GM23338 (cell line): Measurements from ENCODE around the gene MRPL32. TPM values are rescaled to one million over a fixed set of nuclear protein-coding genes. Genes with fewer than 3 reads are reported as not detected.

Source experiments
- ATAC-seq: fragments of 200-7000 bp; cut with Tn5 transposase; 3 replicates; pipeline ENCODE4 v1.9.1; 2020
- DNase-seq: peaks from one replicate; pipeline ENCODE4 v3.0.0-alpha.2; 2015; ENCODE audit warnings: low spot score
- H2AFZ ChIP-seq: fragments of 200-600 bp; sonication (generic); 2 replicates; pipeline ENCODE4 v1.8.0; 2016; ENCODE audit warnings: antibody characterized with exemption, mild to moderate bottlenecking, moderate library complexity
- H3F3A ChIP-seq: fragments of 200-600 bp; sonication (generic); replicated peaks from 2 replicates; pipeline ENCODE4 v1.8.0; 2017; ENCODE audit warnings: antibody characterized with exemption, mixed run types, low read depth
- H3K27ac ChIP-seq: fragments of 200-600 bp; sonication (generic); 2 replicates; pipeline ENCODE4 v1.6.1; 2016; ENCODE audit warnings: low read depth
- H3K27me3 ChIP-seq: fragments of 200-600 bp; sonication (generic); 2 replicates; pipeline ENCODE4 v1.8.0; 2016; ENCODE audit warnings: mild to moderate bottlenecking, mixed run types, moderate library complexity; ENCODE audit not compliant: insufficient read depth
- H3K36me3 ChIP-seq: fragments of 200-600 bp; sonication (generic); 2 replicates; pipeline ENCODE4 v1.8.0; 2016; ENCODE audit warnings: mild to moderate bottlenecking; ENCODE audit not compliant: insufficient read depth
- H3K4me1 ChIP-seq: fragments of 200-600 bp; sonication (generic); 2 replicates; pipeline ENCODE4 v1.8.0; 2016; ENCODE audit warnings: mild to moderate bottlenecking, moderate library complexity; ENCODE audit not compliant: insufficient read depth
- H3K4me2 ChIP-seq: fragments of 200-600 bp; sonication (generic); 2 replicates; pipeline ENCODE4 v1.7.1; 2017; ENCODE audit warnings: mixed run types
- H3K4me3 ChIP-seq: fragments of 200-600 bp; sonication (generic); 2 replicates; pipeline ENCODE4 v1.6.1; 2016; ENCODE audit warnings: mixed run types
- H3K79me2 ChIP-seq: fragments of 200-600 bp; sonication (generic); replicated peaks from 2 replicates; pipeline ENCODE4 v1.8.0; 2017; ENCODE audit warnings: mild to moderate bottlenecking; ENCODE audit not compliant: insufficient read depth
- H3K9me2 ChIP-seq: fragments of 200-600 bp; sonication (generic); 2 replicates; pipeline ENCODE4 v1.8.0; 2017; ENCODE audit not compliant: insufficient read depth
- H4K20me1 ChIP-seq: fragments of 200-600 bp; sonication (generic); replicated peaks from 2 replicates; pipeline ENCODE4 v1.8.0; 2017; ENCODE audit warnings: mild to moderate bottlenecking; ENCODE audit not compliant: insufficient read depth
- H3K27ac Mint-ChIP-seq: 2 replicates; pipeline ENCODE4 v1.8.0; 2020; ENCODE audit warnings: inconsistent platforms, mild to moderate bottlenecking, moderate library complexity, mixed read lengths
- H3K27me3 Mint-ChIP-seq: 3 replicates; pipeline ENCODE4 v1.8.0; 2022; ENCODE audit warnings: low read depth, mild to moderate bottlenecking, moderate library complexity, mixed read lengths, inconsistent platforms; ENCODE audit not compliant: insufficient read depth, poor library complexity
- H3K36me3 Mint-ChIP-seq: 3 replicates; pipeline ENCODE4 v1.8.0; 2021; ENCODE audit warnings: low read depth, mild to moderate bottlenecking, inconsistent platforms, moderate library complexity, mixed read lengths
- H3K4me1 Mint-ChIP-seq: 3 replicates; pipeline ENCODE4 v1.8.0; 2020; ENCODE audit warnings: mild to moderate bottlenecking, inconsistent platforms, mixed read lengths
- H3K4me3 Mint-ChIP-seq: 3 replicates; pipeline ENCODE4 v1.8.0; 2021; ENCODE audit warnings: moderate library complexity, mild to moderate bottlenecking, inconsistent platforms, mixed read lengths
- H3K9me3 Mint-ChIP-seq: 3 replicates; pipeline ENCODE4 v1.8.0; 2020; ENCODE audit warnings: moderate library complexity, mild to moderate bottlenecking, inconsistent platforms, mixed read lengths
- CREB1 ChIP-seq: fragments of 250-450 bp; sonication (Bioruptor Pico); IDR thresholded peaks from 2 replicates; pipeline ENCODE4 v1.5.0; 2020; ENCODE audit warnings: low read depth, mild to moderate bottlenecking, moderate library complexity
- CTCF ChIP-seq, 2 experiments: fragments of 200-600 bp in 1 of 2; sonication (generic) in 1 of 2; conservative IDR thresholded peaks; 2 replicates each; pipeline versions ENCODE4 v1.5.1 to v1.6.1; 2016 to 2017; ENCODE audit warnings: antibody characterized with exemption in 2 of 2, low read depth in 2 of 2, mild to moderate bottlenecking in 2 of 2, moderate library complexity in 1 of 2
- EZH2 ChIP-seq: fragments of 200-600 bp; sonication (generic); IDR thresholded peaks from one replicate; pipeline ENCODE4 v1.8.0; 2017; ENCODE audit warnings: antibody characterized with exemption, mild to moderate bottlenecking, low read depth; ENCODE audit not compliant: unreplicated experiment
- EZH2phosphoT487 ChIP-seq: fragments of 200-600 bp; sonication (generic); IDR thresholded peaks from one replicate; pipeline ENCODE4 v1.8.1; 2018; ENCODE audit warnings: antibody characterized with exemption; ENCODE audit not compliant: unreplicated experiment
- JUNB ChIP-seq: IDR thresholded peaks from one replicate; pipeline ENCODE4 v1.6.1; 2016; ENCODE audit warnings: antibody characterized with exemption; ENCODE audit not compliant: unreplicated experiment
- NANOG ChIP-seq: IDR thresholded peaks from 2 replicates; pipeline ENCODE4 v1.6.1; 2016; ENCODE audit warnings: antibody characterized with exemption, borderline replicate concordance
- POLR2AphosphoS5 ChIP-seq: IDR thresholded peaks from 2 replicates; pipeline ENCODE4 v1.6.1; 2016; ENCODE audit warnings: antibody characterized with exemption, low read depth
- REST ChIP-seq: IDR thresholded peaks from one replicate; pipeline ENCODE4 v1.6.1; 2018; ENCODE audit warnings: antibody characterized with exemption; ENCODE audit not compliant: unreplicated experiment
- STAT1 ChIP-seq: IDR thresholded peaks from one replicate; pipeline ENCODE4 v1.6.1; 2016; ENCODE audit warnings: antibody characterized with exemption; ENCODE audit not compliant: unreplicated experiment
- ZNF114 ChIP-seq: fragments of 250-450 bp; sonication (Bioruptor Pico); IDR thresholded peaks from 2 replicates; pipeline ENCODE4 v1.5.0; 2020; ENCODE audit warnings: mild to moderate bottlenecking, moderate library complexity
- ZNF331 ChIP-seq: fragments of 250-450 bp; sonication (Bioruptor Pico); IDR thresholded peaks from 2 replicates; pipeline ENCODE4 v1.5.0; 2020; ENCODE audit warnings: low read depth, mild to moderate bottlenecking, moderate library complexity
- polyA plus RNA-seq: library from polyadenylated mRNA; unstranded; fragments of >200 nt; fragmentation: Nextera tagmentation; extraction: Ambion mirVana; gene quantifications from 2 replicates; pipeline ENCODE4 v1.2.1, GENCODE V29; 2016
- total RNA-seq: library from RNA; depleted of rRNA; stranded (reverse); fragments of >200 nt; shearing (Covaris generic); gene quantifications from 2 replicates; pipeline ENCODE4 v1.2.3, GENCODE V29; 2014
- TF ChIP-seq, protein P1 (sequence below): fragments of 250-450 bp; sonication (Bioruptor Pico); IDR thresholded peaks from 2 replicates; pipeline ENCODE4 v1.5.0; 2020; ENCODE audit warnings: mild to moderate bottlenecking, moderate library complexity
- TF ChIP-seq, protein P2 (sequence below): IDR thresholded peaks from 2 replicates; pipeline ENCODE4 v1.6.1; 2016; ENCODE audit warnings: antibody characterized with exemption

MRPL32 gene
- total and polyA plus RNA-seq, 2 experiments from 2014 or later = 93.4 to 303 TPM

DNA sequence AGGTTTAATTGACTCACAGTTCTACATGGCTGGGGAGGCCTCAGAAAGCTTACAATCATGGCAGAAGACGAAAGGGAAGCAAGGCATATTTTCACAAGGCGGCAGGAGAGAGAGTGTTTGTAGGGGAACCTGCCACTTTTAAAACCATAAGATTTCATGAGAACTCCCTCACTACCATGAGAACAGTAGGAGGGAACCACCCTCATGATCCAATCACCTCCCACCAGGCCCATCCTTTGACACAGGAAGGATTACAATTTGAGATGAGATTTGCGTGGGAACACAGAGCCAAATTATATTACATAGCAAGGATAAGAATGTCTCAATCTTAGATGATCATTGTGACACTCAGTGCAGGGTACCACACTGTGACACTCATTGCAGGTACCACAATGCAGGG lies 44.2 kb downstream of the MRPL32 start:
- no peaks in the 10 kb centered on the region for H3K36me3 Mint-ChIP-seq
- no peaks in the 10 kb centered on the region for H3K9me3 Mint-ChIP-seq
- Histone ChIP-seq H3K4me1 (no peaks in the 10 kb centered on the region), H3F3A (no peaks in the 10 kb centered on the region), H3K36me3 (no peaks in the 10 kb centered on the region), H3K27me3 (no peaks in the 10 kb centered on the region), H2AFZ (no peak overlapping the region), H4K20me1 (no peaks in the 10 kb centered on the region), H3K79me2 (no peaks in the 10 kb centered on the region), H3K27ac (no peak overlapping the region), H3K9me2 (0 out of 2 replicates have a peak, but pooled peaks cover 4% of the 10 kb centered on the region), H3K4me3 (no peak overlapping the region), H3K4me2 (no peak overlapping the region)
- no peaks in the 10 kb centered on the region for H3K4me1 Mint-ChIP-seq
- H3K27ac Mint-ChIP-seq = no peak overlapping the region
- H3K27me3 Mint-ChIP-seq = peaks cover 3% of the 10 kb centered on the region
- DNase-seq (no peak), ATAC-seq (no peak)
- TF ChIP-seq JUNB = no peak
- TF ChIP-seq ZNF331 (CRISPR knock-in tag) = no peak
- no peak for TF ChIP-seq POLR2AphosphoS5
- TF ChIP-seq CTCF (conservative IDR thresholded peaks at IDR 0.05; ENCODE audit: low read depth in 2 of 2) = no peak
- TF ChIP-seq, protein P1, sequence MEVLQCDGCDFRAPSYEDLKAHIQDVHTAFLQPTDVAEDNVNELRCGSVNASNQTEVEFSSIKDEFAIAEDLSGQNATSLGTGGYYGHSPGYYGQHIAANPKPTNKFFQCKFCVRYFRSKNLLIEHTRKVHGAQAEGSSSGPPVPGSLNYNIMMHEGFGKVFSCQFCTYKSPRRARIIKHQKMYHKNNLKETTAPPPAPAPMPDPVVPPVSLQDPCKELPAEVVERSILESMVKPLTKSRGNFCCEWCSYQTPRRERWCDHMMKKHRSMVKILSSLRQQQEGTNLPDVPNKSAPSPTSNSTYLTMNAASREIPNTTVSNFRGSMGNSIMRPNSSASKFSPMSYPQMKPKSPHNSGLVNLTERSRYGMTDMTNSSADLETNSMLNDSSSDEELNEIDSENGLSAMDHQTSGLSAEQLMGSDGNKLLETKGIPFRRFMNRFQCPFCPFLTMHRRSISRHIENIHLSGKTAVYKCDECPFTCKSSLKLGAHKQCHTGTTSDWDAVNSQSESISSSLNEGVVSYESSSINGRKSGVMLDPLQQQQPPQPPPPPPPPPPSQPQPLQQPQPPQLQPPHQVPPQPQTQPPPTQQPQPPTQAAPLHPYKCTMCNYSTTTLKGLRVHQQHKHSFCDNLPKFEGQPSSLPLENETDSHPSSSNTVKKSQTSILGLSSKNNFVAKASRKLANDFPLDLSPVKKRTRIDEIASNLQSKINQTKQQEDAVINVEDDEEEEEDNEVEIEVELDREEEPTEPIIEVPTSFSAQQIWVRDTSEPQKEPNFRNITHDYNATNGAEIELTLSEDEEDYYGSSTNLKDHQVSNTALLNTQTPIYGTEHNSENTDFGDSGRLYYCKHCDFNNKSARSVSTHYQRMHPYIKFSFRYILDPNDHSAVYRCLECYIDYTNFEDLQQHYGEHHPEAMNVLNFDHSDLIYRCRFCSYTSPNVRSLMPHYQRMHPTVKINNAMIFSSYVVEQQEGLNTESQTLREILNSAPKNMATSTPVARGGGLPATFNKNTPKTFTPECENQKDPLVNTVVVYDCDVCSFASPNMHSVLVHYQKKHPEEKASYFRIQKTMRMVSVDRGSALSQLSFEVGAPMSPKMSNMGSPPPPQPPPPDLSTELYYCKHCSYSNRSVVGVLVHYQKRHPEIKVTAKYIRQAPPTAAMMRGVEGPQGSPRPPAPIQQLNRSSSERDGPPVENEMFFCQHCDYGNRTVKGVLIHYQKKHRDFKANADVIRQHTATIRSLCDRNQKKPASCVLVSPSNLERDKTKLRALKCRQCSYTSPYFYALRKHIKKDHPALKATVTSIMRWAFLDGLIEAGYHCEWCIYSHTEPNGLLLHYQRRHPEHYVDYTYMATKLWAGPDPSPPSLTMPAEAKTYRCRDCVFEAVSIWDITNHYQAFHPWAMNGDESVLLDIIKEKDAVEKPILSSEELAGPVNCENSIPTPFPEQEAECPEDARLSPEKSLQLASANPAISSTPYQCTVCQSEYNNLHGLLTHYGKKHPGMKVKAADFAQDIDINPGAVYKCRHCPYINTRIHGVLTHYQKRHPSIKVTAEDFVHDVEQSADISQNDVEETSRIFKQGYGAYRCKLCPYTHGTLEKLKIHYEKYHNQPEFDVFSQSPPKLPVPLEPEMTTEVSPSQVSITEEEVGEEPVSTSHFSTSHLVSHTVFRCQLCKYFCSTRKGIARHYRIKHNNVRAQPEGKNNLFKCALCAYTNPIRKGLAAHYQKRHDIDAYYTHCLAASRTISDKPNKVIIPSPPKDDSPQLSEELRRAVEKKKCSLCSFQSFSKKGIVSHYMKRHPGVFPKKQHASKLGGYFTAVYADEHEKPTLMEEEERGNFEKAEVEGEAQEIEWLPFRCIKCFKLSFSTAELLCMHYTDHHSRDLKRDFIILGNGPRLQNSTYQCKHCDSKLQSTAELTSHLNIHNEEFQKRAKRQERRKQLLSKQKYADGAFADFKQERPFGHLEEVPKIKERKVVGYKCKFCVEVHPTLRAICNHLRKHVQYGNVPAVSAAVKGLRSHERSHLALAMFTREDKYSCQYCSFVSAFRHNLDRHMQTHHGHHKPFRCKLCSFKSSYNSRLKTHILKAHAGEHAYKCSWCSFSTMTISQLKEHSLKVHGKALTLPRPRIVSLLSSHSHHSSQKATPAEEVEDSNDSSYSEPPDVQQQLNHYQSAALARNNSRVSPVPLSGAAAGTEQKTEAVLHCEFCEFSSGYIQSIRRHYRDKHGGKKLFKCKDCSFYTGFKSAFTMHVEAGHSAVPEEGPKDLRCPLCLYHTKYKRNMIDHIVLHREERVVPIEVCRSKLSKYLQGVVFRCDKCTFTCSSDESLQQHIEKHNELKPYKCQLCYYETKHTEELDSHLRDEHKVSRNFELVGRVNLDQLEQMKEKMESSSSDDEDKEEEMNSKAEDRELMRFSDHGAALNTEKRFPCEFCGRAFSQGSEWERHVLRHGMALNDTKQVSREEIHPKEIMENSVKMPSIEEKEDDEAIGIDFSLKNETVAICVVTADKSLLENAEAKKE (CRISPR knock-in tag) = no peak
- no peak for TF ChIP-seq EZH2
- TF ChIP-seq STAT1 = no peak
- no peak for TF ChIP-seq REST
- no peak for TF ChIP-seq EZH2phosphoT487
- TF ChIP-seq ZNF114 = no peak
- TF ChIP-seq, protein P2, sequence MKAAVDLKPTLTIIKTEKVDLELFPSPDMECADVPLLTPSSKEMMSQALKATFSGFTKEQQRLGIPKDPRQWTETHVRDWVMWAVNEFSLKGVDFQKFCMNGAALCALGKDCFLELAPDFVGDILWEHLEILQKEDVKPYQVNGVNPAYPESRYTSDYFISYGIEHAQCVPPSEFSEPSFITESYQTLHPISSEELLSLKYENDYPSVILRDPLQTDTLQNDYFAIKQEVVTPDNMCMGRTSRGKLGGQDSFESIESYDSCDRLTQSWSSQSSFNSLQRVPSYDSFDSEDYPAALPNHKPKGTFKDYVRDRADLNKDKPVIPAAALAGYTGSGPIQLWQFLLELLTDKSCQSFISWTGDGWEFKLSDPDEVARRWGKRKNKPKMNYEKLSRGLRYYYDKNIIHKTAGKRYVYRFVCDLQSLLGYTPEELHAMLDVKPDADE = no peak
- TF ChIP-seq CREB1 (CRISPR knock-in tag) = no peak
- TF ChIP-seq NANOG = no peak
- no peak overlapping the region for H3K4me3 Mint-ChIP-seq
